GM19099 (cell line): ENCODE measurements around the gene SIGLEC5.

ENCODE experiments used
- POLR2A ChIP-seq: IDR thresholded peaks from 3 replicates; pipeline ENCODE4 v1.6.1; 2011; ENCODE audit warnings: low read depth; ENCODE audit not compliant: insufficient read length; ENCODE audit errors: extremely low read depth

The SIGLEC5 gene

GRCh38 chr19:51640386-51640785 lies 10.2 kb upstream of the SIGLEC5 start:
- TF ChIP-seq POLR2A: no peak

- TF ChIP-seq POLR2A: no peak
Observed at GRCh38 chr19:51639916-51640315, 9.7 kb upstream of the SIGLEC5 start.

GRCh38 chr19:51637362-51637978 lies 7.3 kb upstream of the SIGLEC5 start:
- TF ChIP-seq POLR2A: no peak

GRCh38 chr19:51632126-51632525 lies 1.9 kb upstream of the SIGLEC5 start:
- TF ChIP-seq POLR2A: no peak

GRCh38 chr19:51628153-51628939 lies 1.9 kb downstream of the SIGLEC5 start:
- no peak for TF ChIP-seq POLR2A

GRCh38 chr19:51627491-51628138 lies 2.6 kb downstream of the SIGLEC5 start:
- TF ChIP-seq POLR2A: no peak

- no peak for TF ChIP-seq POLR2A
Observed at GRCh38 chr19:51626675-51627074, 3.5 kb downstream of the SIGLEC5 start.

GRCh38 chr19:51621178-51621577 lies 9.0 kb downstream of the SIGLEC5 start:
- no peak for TF ChIP-seq POLR2A

- no peak for TF ChIP-seq POLR2A
Observed at GRCh38 chr19:51615991-51616390, 14.2 kb downstream of the SIGLEC5 start.

- no peak for TF ChIP-seq POLR2A
Observed at GRCh38 chr19:51614789-51615188, 15.4 kb downstream of the SIGLEC5 start.

- no peak for TF ChIP-seq POLR2A
Observed at GRCh38 chr19:51610576-51610975, 19.6 kb downstream of the SIGLEC5 start.

- TF ChIP-seq POLR2A: no peak
Observed at GRCh38 chr19:51607920-51608562, 22.2 kb downstream of the SIGLEC5 start.

GRCh38 chr19:51607077-51607476 lies 23.1 kb downstream of the SIGLEC5 start:
- no peak for TF ChIP-seq POLR2A

GRCh38 chr19:51602189-51602854 lies 27.9 kb downstream of the SIGLEC5 start:
- no peak for TF ChIP-seq POLR2A
